Myometrial cell (primary cell): Measurements from ENCODE around the gene CEP152. TPM values are rescaled to one million over a fixed set of nuclear protein-coding genes. Genes with fewer than 3 reads are reported as not detected.

Experiments used
- total RNA-seq: library from RNA; depleted of rRNA; stranded (reverse); fragments of >200 nt; gene quantifications from 2 replicates; pipeline ENCODE4 v1.2.3, GENCODE V29; 2015

The CEP152 gene, protein sequence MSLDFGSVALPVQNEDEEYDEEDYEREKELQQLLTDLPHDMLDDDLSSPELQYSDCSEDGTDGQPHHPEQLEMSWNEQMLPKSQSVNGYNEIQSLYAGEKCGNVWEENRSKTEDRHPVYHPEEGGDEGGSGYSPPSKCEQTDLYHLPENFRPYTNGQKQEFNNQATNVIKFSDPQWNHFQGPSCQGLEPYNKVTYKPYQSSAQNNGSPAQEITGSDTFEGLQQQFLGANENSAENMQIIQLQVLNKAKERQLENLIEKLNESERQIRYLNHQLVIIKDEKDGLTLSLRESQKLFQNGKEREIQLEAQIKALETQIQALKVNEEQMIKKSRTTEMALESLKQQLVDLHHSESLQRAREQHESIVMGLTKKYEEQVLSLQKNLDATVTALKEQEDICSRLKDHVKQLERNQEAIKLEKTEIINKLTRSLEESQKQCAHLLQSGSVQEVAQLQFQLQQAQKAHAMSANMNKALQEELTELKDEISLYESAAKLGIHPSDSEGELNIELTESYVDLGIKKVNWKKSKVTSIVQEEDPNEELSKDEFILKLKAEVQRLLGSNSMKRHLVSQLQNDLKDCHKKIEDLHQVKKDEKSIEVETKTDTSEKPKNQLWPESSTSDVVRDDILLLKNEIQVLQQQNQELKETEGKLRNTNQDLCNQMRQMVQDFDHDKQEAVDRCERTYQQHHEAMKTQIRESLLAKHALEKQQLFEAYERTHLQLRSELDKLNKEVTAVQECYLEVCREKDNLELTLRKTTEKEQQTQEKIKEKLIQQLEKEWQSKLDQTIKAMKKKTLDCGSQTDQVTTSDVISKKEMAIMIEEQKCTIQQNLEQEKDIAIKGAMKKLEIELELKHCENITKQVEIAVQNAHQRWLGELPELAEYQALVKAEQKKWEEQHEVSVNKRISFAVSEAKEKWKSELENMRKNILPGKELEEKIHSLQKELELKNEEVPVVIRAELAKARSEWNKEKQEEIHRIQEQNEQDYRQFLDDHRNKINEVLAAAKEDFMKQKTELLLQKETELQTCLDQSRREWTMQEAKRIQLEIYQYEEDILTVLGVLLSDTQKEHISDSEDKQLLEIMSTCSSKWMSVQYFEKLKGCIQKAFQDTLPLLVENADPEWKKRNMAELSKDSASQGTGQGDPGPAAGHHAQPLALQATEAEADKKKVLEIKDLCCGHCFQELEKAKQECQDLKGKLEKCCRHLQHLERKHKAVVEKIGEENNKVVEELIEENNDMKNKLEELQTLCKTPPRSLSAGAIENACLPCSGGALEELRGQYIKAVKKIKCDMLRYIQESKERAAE (N-terminal part only)
- 1.7 and 5.0 TPM in 2 replicates for total RNA-seq

DNA sequence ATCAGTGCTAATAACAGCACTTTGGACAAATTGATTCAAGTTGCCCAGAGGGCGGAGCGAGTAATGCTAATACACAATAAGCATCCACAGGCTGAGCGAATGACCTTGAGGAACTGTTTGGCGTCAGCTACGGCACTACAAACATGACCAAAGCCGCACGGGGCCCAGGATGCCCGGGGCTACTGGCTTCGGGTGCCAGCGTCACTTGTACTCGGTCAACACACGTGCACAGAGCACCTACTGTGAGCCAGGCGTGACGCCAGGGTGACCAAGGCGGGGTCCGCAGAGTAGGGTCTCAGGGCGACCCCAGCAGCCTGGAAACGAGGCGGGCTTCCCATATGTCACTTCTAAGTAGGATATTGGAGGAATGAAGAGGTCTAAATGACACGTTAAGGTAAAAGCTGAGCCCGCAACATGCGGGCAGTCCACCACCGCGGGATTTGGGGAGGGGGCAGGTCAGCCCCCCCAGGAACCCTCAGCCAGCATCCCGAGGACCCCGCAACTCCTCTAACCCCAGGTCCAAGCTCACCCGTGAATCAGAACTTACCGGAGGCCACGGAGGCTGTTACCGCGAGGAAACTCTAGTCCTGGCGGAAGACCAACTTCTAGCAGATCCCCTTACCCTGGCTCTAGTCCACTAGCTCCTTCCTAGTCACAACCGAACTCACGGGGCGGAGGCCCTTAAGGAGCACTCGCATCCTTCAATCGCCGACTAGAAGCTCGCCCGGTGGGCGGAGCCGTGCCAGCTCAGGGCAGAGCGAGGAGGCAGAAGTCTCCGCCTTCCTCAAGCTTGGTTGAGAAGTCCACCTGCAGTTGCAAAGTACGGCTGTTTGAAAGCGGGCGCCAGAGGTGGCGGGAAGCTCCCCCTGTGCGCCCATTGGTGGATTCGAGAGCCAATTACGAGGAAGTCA lies at the start of gene CEP152:
TSS of gene CEP152 (minus strand) at position 656 of the 911 bp plus-strand sequence. CDS start 5,420 bp downstream, outside the sequence.

Other genes with a start within 250 kb of the CEP152 start
- gene FBN1, start 165.4 kb downstream of the CEP152 start, total RNA-seq: 179 and 231 TPM in 2 replicates
- 322 and 335 TPM in 2 replicates for gene EID1, start 67.1 kb upstream of the CEP152 start, total RNA-seq
- 1.9 and 2.9 TPM in 2 replicates for gene SHC4, start 152.8 kb upstream of the CEP152 start, total RNA-seq
- 13.3 and 17.7 TPM in 2 replicates for gene SECISBP2L, start 235.4 kb upstream of the CEP152 start, total RNA-seq